IMR-90 (cell line): ENCODE measurements around the gene ZRANB3. TPM values are rescaled to one million over a fixed set of nuclear protein-coding genes. Genes with fewer than 3 reads are reported as not detected.

Source experiments
- ATAC-seq: fragments of 200-7000 bp; cut with Tn5 transposase; 2 replicates; pipeline ENCODE4 v1.9.1; 2020; ENCODE audit warnings: low read depth, mild to moderate bottlenecking, moderate library complexity
- BruUV-seq: library from RNA; stranded (reverse); fragments of 400-500 nt; replicated peaks from 2 replicates; lab custom pipeline; 2021; lab: Mats Ljungman, UMichigan
- CTCF ChIA-PET: fragments of 300-600 bp; formaldehyde crosslinking; extraction: SDS; loops from one replicate; lab custom pipeline; 2021; ENCODE audit warnings: antibody characterized with exemption; lab: Yijun Ruan, JAX
- POLR2A ChIA-PET: fragments of 300-600 bp; sonication (Branson Sonifier 250); formaldehyde crosslinking; loops from one replicate; lab custom pipeline; 2022; ENCODE audit warnings: antibody characterized with exemption; ENCODE audit not compliant: unreplicated experiment; lab: Charles Lee
- DNase-seq: peaks from one replicate; pipeline ENCODE4 v3.0.0; 2013
- H2AFZ ChIP-seq: replicated peaks from 2 replicates; pipeline ENCODE3; 2013; ENCODE audit warnings: low read length, mild to moderate bottlenecking; ENCODE audit not compliant: poor library complexity
- H2AK5ac ChIP-seq: 2 replicates; pipeline ENCODE4 v1.6.1; 2013; ENCODE audit warnings: low read depth, low read length, inconsistent platforms
- H2AK9ac ChIP-seq: replicated peaks from 2 replicates; pipeline ENCODE3; 2013; ENCODE audit warnings: mild to moderate bottlenecking, low read depth, low read length, moderate library complexity; ENCODE audit not compliant: poor library complexity
- H2BK120ac ChIP-seq: 2 replicates; pipeline ENCODE4 v1.6.1; 2013; ENCODE audit warnings: low read depth, low read length, inconsistent platforms
- H2BK15ac ChIP-seq: 3 replicates; pipeline ENCODE4 v1.6.1; 2013; ENCODE audit warnings: low read depth, low read length, inconsistent platforms
- H2BK20ac ChIP-seq: 2 replicates; pipeline ENCODE4 v1.6.1; 2013; ENCODE audit warnings: low read depth, mild to moderate bottlenecking, inconsistent platforms, low read length, moderate library complexity
- H2BK5ac ChIP-seq: 2 replicates; pipeline ENCODE4 v1.6.1; 2013; ENCODE audit warnings: mild to moderate bottlenecking, low read depth, low read length, inconsistent platforms; ENCODE audit not compliant: poor library complexity, severe bottlenecking
- H3K14ac ChIP-seq: replicated peaks from 2 replicates; pipeline ENCODE4 v1.6.1; 2013; ENCODE audit warnings: low read depth, low read length, inconsistent platforms
- H3K18ac ChIP-seq: 2 replicates; pipeline ENCODE4 v1.6.1; 2013; ENCODE audit warnings: low read depth, low read length, control low read depth
- H3K23ac ChIP-seq: 2 replicates; pipeline ENCODE4 v1.6.1; 2013; ENCODE audit warnings: low read depth, low read length, inconsistent platforms
- H3K27ac ChIP-seq: 2 replicates; pipeline ENCODE4 v1.5.1; 2013; ENCODE audit warnings: mild to moderate bottlenecking, control low read depth, low read length; ENCODE audit not compliant: insufficient read depth
- H3K27me3 ChIP-seq: 2 replicates; pipeline ENCODE4 v1.6.1; 2013; ENCODE audit warnings: low read length; ENCODE audit not compliant: control insufficient read depth, insufficient read depth
- H3K36me3 ChIP-seq: 2 replicates; pipeline ENCODE4 v1.6.1; 2013; ENCODE audit warnings: low read length, mixed read lengths; ENCODE audit not compliant: control insufficient read depth, insufficient read depth
- H3K4ac ChIP-seq: 2 replicates; pipeline ENCODE4 v1.6.1; 2013; ENCODE audit warnings: low read depth, low read length, inconsistent platforms
- H3K4me1 ChIP-seq: 2 replicates; pipeline ENCODE4 v1.6.1; 2013; ENCODE audit warnings: low read length, mixed read lengths; ENCODE audit not compliant: control insufficient read depth, insufficient read depth
- H3K4me2 ChIP-seq: 2 replicates; pipeline ENCODE4 v1.6.1; 2013; ENCODE audit warnings: low read depth, mild to moderate bottlenecking, control low read depth, low read length, moderate library complexity
- H3K4me3 ChIP-seq: 2 replicates; pipeline ENCODE4 v1.5.1; 2013; ENCODE audit warnings: low read depth, mild to moderate bottlenecking, control low read depth, low read length, moderate library complexity; ENCODE audit not compliant: insufficient read depth
- H3K56ac ChIP-seq: 2 replicates; pipeline ENCODE4 v1.6.1; 2013; ENCODE audit warnings: low read length, inconsistent platforms; ENCODE audit not compliant: insufficient read depth; ENCODE audit errors: extremely low read depth
- H3K79me1 ChIP-seq, 2 experiments: 2 replicates each; pipeline ENCODE4 v1.6.1; 2013; ENCODE audit warnings: low read length in 2 of 2, inconsistent platforms in 1 of 2, low read depth in 1 of 2
- H3K9ac ChIP-seq: 2 replicates; pipeline ENCODE4 v1.6.1; 2013; ENCODE audit warnings: low read depth, low read length, control low read depth
- H3K9me1 ChIP-seq: 2 replicates; pipeline ENCODE4 v1.6.1; 2013; ENCODE audit warnings: low read length, inconsistent platforms; ENCODE audit not compliant: insufficient read depth
- H3K9me3 ChIP-seq: 2 replicates; pipeline ENCODE4 v1.6.1; 2013; ENCODE audit warnings: low read length; ENCODE audit not compliant: control insufficient read depth, insufficient read depth
- H4K20me1 ChIP-seq: 2 replicates; pipeline ENCODE4 v1.6.1; 2013; ENCODE audit warnings: low read length, inconsistent platforms; ENCODE audit not compliant: insufficient read depth
- H4K5ac ChIP-seq: 2 replicates; pipeline ENCODE4 v1.6.1; 2013; ENCODE audit warnings: mild to moderate bottlenecking, low read depth, low read length, control low read depth
- H4K8ac ChIP-seq, 2 experiments: 2 replicates each; pipeline ENCODE4 v1.6.1; 2013; ENCODE audit warnings: low read depth in 2 of 2, low read length in 2 of 2, control low read depth in 1 of 2, inconsistent platforms in 1 of 2
- H4K91ac ChIP-seq: 2 replicates; pipeline ENCODE4 v1.6.1; 2013; ENCODE audit warnings: low read depth, low read length, inconsistent platforms; ENCODE audit not compliant: insufficient read depth
- CEBPB ChIP-seq: IDR thresholded peaks from 2 replicates; pipeline ENCODE4 v1.6.1; 2012; ENCODE audit warnings: low read depth, low read length, improper control_type of control experiment
- USF2 ChIP-seq: fragments of 150-350 bp; IDR thresholded peaks from 2 replicates; pipeline ENCODE4 v1.6.1; 2017; ENCODE audit warnings: mild to moderate bottlenecking, antibody characterized with exemption, low read length, low read depth
- WGBS, 2 experiments: methylation state at CpG; one replicate each; pipeline versions ENCODE4 v1.1.5 to v1.1.7; 2013; ENCODE audit warnings: missing lambda C conversion rate in 2 of 2; ENCODE audit not compliant: insufficient read length in 1 of 2; ENCODE audit errors: extremely low coverage in 2 of 2; 5-methylcytosine and 5-hydroxymethylcytosine counted together
- dilution Hi-C: fragments of 300-500 bp; cut with HindIII; formaldehyde crosslinking; loops from one replicate; pipeline ENCODE4 v1.14.3; 2018; ENCODE audit warnings: low sequenced_read_pairs; ENCODE audit not compliant: unreplicated experiment
- in situ Hi-C: fragments of 300-500 bp; cut with MboI; formaldehyde crosslinking; loops from 3 replicates; pipeline ENCODE4 v1.14.3; 2019; ENCODE audit warnings: low sequenced_read_pairs, inconsistent platforms, mixed read lengths
- intact Hi-C: fragments of 100-400 bp; cut with micrococcal nuclease; formaldehyde crosslinking; loops from 2 replicates; pipeline ENCODE4 v1.10.0; 2022
- polyA plus RNA-seq, 3 experiments: library from polyadenylated mRNA; depleted of rRNA; stranded (reverse); fragments of >200 nt; gene quantifications; 2 replicates each; pipeline ENCODE4 v1.2.3, GENCODE V29; 2012; ENCODE audit warnings: low replicate concordance in 1 of 3
- total RNA-seq: library from RNA; depleted of rRNA; stranded (reverse); fragments of >200 nt; gene quantifications from 2 replicates; pipeline ENCODE4 v1.2.3, GENCODE V29; 2012

The ZRANB3 gene
- total and polyA plus RNA-seq, 2 of the 4 experiments (the other 2 are of a cell fraction), result 3.4 to 9.3 TPM

- no peak overlapping the region for H2BK120ac ChIP-seq
- H4K91ac ChIP-seq, result no peak overlapping the region
- H4K5ac ChIP-seq, result no peak overlapping the region
- H3K36me3 ChIP-seq, result no peaks in the 10 kb centered on the region
- no TSS peak for BruUV-seq
- dilution Hi-C loops (no loop called here), intact Hi-C loops (no loop called here), in situ Hi-C loops (no loop called here)
- no peaks in the 10 kb centered on the region for H3K27me3 ChIP-seq
- ATAC-seq (no peak), DNase-seq (no peak)
- H3K79me1 ChIP-seq, result no peaks in the 10 kb centered on the region
- no peak overlapping the region for H2AFZ ChIP-seq
- ChIA-PET POLR2A (no interaction called here), CTCF (no interaction called here)
- H3K4me2 ChIP-seq, result no peak overlapping the region
- H2AK5ac ChIP-seq, result no peak overlapping the region
- no peak overlapping the region for H3K27ac ChIP-seq
- no peak overlapping the region for H3K9ac ChIP-seq
- H2BK15ac ChIP-seq, result no peak overlapping the region
- WGBS, 2 experiments, result no CpG with 5 or more reads among the region's 1 CpG
- H3K9me3 ChIP-seq, result peaks cover 3% of the 10 kb centered on the region; the same call in 1 of the 2 replicates
- no peak overlapping the region for H2BK20ac ChIP-seq
- no peak overlapping the region for H3K56ac ChIP-seq
- no peak overlapping the region for H3K4me3 ChIP-seq
- no peak overlapping the region for H3K18ac ChIP-seq
- no peaks in the 10 kb centered on the region for H4K20me1 ChIP-seq
- H4K8ac ChIP-seq, result no peak overlapping the region
- TF ChIP-seq CEBPB (peak; percentile 56), USF2 (no peak)
- H3K4me1 ChIP-seq, result no peaks in the 10 kb centered on the region
- no peak overlapping the region for H3K4ac ChIP-seq
- no peak overlapping the region for H2AK9ac ChIP-seq
- H3K14ac ChIP-seq, result no peak overlapping the region
- H3K23ac ChIP-seq, result no peak overlapping the region
- no peak overlapping the region for H2BK5ac ChIP-seq
- no peaks in the 10 kb centered on the region for H3K9me1 ChIP-seq
Observed at GRCh38 chr2:135456835-135457234, 74.2 kb downstream of the ZRANB3 start.
